Cardiac septum (tissue), 1 donor: ENCODE results near the gene ARHGAP24. TPM values are rescaled to one million over a fixed set of nuclear protein-coding genes. Genes with fewer than 3 reads are reported as not detected.
"Not testable (repeated sequence)": the region's sequence is repeated elsewhere in the genome, so short reads cannot be mapped to it uniquely, and the experiment has no call there.

Source experiments
- DNase-seq: peaks from one replicate; pipeline ENCODE4 v3.0.0-alpha.2; 2020; ENCODE audit warnings: low spot score
- intact Hi-C: fragments of 100-400 bp; cut with DNase I; formaldehyde crosslinking; loops from one replicate; pipeline ENCODE4 v1.14.0; 2022
- total RNA-seq: library from RNA; stranded (reverse); fragmentation: NEBNext Ultra II Directional; extraction: Animal tissue kit (Norgen Biotek cat#: 25700); gene quantifications from one replicate; pipeline ENCODE4 v1.2.1, GENCODE V29; 2021
- donor health status: DM: no; HTN: no; CAD: no.

ARHGAP24 gene
- total RNA-seq, 1 donor from 2014 or later, result 60.1 TPM

- no peak for DNase-seq
- intact Hi-C loops, result no loop called here
These were observed 136.7 kb downstream of the ARHGAP24 start for GRCh38 chr4:85611661-85612060.

- intact Hi-C loops, result no loop called here
- no peak for DNase-seq
These were observed 139.0 kb downstream of the ARHGAP24 start for GRCh38 chr4:85613901-85614300.

- intact Hi-C loops, result no loop called here
- no peak for DNase-seq
These were observed 141.0 kb downstream of the ARHGAP24 start for GRCh38 chr4:85615952-85616351.

- intact Hi-C loops, result no loop called here
- no peak for DNase-seq
These were observed 142.3 kb downstream of the ARHGAP24 start for GRCh38 chr4:85617202-85617601.

- intact Hi-C loops, result no loop called here
- no peak for DNase-seq
These were observed 158.0 kb downstream of the ARHGAP24 start for GRCh38 chr4:85632981-85633380.

- intact Hi-C loops, result no loop called here
- DNase-seq, result no peak
These were observed 162.8 kb downstream of the ARHGAP24 start for GRCh38 chr4:85637778-85638177.

GRCh38 chr4:85639946-85640345, 165.0 kb downstream of the ARHGAP24 start:
- intact Hi-C loops, result no loop called here

GRCh38 chr4:85642356-85643100, 167.6 kb downstream of the ARHGAP24 start:
- intact Hi-C loops, result no loop called here
- no peak for DNase-seq

More at GRCh38 chr4:85639946-85640345, 165.0 kb downstream of the ARHGAP24 start:
- no peak for DNase-seq

GRCh38 chr4:85644061-85644460, 169.1 kb downstream of the ARHGAP24 start:
- intact Hi-C loops, result no loop called here
- no peak for DNase-seq

GRCh38 chr4:85650908-85651307, 176.0 kb downstream of the ARHGAP24 start:
- no peak for DNase-seq
- intact Hi-C loops, result loop anchor here (10.0 kb wide), 1 partner anchor 256 kb away; no protein-coding TSS in a partner anchor

GRCh38 chr4:85656759-85657505, 182.0 kb downstream of the ARHGAP24 start:
- no peak for DNase-seq
- intact Hi-C loops, result loop anchor here (10.0 kb wide), 1 partner anchor 262 kb away; no protein-coding TSS in a partner anchor

GRCh38 chr4:85658766-85659439, 184.0 kb downstream of the ARHGAP24 start:
- DNase-seq, result no peak
- intact Hi-C loops, result loop anchor here (10.0 kb wide), 1 partner anchor 264 kb away; no protein-coding TSS in a partner anchor

- intact Hi-C loops, result loop anchor here (10.0 kb wide), 1 partner anchor 265 kb away; no protein-coding TSS in a partner anchor
- DNase-seq, result no peak
These were observed 184.8 kb downstream of the ARHGAP24 start for GRCh38 chr4:85659610-85660218.

GRCh38 chr4:85666625-85667024, 191.7 kb downstream of the ARHGAP24 start:
- DNase-seq, intact Hi-C loops: not testable (repeated sequence)

GRCh38 chr4:85669204-85669603, 194.3 kb downstream of the ARHGAP24 start:
- intact Hi-C loops, result no loop called here
- DNase-seq, result no peak

- DNase-seq, result no peak
- intact Hi-C loops, result no loop called here
These were observed 195.1 kb downstream of the ARHGAP24 start for GRCh38 chr4:85669992-85670548.

GRCh38 chr4:85671120-85671519, 196.2 kb downstream of the ARHGAP24 start:
- no peak for DNase-seq
- intact Hi-C loops, result no loop called here

- intact Hi-C loops, result no loop called here
- DNase-seq, result no peak
These were observed 197.2 kb downstream of the ARHGAP24 start for GRCh38 chr4:85672116-85672515.

- no peak for DNase-seq
- intact Hi-C loops, result no loop called here
These were observed 198.0 kb downstream of the ARHGAP24 start for GRCh38 chr4:85672959-85673358.
